HG02981 (cell line): Measurements from ENCODE around the gene PER1.

Experiments used
- ATAC-seq: cut with Tn5 transposase; IDR thresholded peaks from one replicate; pipeline ENCODE4 v1.9.1; 2021; ENCODE audit warnings: mild to moderate bottlenecking, moderate library complexity; ENCODE audit not compliant: unreplicated experiment

Gene PER1

DNA sequence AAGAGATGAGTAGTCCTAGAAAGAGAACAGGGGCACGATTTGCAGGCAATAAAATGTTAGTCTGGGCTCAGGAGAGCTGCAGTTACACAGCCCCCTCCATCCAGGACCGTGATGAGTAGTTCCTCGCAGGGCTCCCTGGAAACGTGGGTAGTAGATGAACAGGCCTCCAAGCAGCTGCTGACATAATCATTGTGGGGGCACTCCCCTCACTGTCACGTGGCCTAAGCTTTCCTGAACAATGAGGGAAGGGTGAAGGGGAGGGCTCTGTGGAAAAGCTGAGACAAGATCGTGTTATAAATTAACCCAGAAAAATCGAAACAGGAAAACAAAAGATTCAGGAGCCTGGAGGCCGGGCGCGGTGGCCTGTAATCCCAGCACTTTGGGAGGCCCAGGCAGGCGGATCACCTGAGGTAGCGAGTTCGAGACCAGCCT, 1.3 kb upstream of the PER1 start:
- no peak for ATAC-seq

DNA sequence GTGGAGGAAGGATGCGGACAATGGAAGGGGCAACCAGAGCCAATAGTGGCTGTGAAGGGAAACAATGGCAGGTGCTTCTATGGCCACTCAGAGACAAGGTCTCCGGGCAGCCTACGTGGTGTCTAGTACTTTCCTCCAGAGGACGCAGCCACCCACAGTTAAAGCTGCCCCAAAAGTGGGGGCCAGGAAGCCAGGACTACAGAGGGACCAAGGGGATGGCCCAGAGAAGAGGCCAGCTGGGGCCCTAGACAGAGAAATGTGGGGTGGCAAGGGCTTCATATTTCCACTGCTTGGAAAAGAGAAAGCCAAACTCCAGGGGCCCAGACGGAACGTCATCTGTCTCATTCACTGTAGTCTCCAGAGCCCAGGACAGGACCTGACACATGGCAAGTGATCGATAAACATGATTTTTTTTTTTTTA, 837 bp upstream of the PER1 start:
- ATAC-seq, result no peak

DNA sequence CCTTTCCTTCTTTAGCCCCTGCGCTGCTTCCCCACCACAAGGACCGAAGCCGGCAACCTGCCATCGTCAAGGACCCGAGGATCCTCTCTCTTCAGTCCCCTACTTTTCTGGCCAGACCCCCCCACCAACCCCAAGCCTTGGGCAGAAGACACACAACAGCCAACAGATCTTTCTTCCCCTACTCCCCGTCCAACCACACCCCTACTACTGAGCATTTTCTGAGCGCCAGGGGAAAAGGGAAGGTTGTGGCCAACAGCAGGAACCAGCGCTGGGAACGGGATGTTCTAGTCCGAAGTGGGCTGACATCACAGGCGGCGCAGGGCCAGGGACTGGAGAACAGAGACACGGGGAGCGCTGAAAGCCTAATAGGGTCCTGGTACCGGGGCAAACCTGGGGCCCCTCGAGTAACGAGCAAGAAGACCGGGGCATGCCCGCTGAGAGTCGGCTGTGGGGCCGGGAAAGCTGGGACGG, 528 bp downstream of the PER1 start:
- ATAC-seq, result no peak

DNA sequence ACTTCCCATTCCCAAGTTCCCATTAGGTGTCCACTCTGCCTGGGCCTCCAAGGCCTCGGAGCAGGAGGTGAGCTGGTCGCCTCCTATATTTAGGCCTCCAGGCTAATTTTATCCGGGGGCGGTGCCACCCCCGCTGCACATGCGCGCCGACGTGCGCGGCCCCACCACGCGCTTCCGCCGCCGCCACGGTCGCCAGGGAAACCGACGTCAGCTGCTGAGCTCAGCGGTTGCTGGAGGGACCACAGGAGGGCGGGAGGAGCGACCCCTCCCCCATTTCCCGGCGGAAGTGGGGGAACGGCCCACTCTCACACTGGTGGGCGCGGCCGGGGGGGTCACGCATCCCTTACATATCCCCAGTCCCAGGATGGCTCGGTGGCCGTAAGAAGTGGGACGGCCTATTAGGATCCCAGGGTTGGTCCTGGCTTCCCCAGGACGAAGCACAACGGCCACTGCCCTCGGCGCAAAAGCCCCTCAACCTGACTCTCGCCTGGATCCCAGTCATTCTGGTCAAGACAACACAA, 1.0 kb downstream of the PER1 start:
- peak; percentile 39 for ATAC-seq

DNA sequence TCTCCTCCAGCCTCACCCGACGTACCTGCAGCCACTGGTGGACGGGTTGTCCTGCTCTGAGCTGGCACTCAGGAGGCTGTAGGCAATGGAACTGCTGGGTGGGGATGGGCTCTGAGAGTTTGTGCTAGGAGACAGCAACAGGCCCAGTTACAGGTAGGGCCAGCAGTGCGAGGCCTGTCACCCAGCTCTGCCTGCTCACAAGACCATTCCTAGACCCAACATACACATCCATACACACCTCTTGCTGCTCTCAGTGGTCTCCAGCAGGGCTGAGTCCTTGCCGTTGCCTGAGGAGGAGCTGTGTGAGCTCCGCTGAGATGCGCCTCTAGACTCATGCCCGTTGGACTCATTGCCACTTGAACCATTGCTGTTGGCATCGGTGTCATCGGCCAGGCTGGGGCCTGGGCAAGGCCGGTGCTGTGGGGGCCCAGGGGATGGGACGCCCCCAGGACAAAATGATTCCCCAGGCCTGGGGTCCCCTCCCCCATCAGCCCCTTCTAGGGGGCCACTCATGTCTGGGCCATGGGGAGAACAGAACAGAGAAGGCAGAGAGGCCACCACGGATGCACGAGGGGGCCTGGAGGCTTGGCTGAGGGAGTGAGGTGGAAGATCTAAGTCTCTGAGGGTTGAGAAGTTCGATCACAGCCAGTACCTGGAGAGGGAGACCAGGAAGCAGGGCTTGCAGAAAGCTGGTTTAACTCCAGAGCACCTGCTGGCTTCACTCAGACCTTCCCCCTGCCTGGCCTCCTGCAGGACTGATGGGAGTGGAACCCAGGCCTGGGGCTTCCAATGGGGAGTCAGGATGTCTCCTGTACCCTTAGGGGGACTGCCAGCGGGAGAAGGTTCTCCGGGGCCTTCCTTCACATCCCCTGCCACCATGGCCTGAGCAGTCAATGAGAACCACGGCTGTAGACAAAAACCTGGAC, 1.7 kb downstream of the PER1 start:
- no peak for ATAC-seq

DNA sequence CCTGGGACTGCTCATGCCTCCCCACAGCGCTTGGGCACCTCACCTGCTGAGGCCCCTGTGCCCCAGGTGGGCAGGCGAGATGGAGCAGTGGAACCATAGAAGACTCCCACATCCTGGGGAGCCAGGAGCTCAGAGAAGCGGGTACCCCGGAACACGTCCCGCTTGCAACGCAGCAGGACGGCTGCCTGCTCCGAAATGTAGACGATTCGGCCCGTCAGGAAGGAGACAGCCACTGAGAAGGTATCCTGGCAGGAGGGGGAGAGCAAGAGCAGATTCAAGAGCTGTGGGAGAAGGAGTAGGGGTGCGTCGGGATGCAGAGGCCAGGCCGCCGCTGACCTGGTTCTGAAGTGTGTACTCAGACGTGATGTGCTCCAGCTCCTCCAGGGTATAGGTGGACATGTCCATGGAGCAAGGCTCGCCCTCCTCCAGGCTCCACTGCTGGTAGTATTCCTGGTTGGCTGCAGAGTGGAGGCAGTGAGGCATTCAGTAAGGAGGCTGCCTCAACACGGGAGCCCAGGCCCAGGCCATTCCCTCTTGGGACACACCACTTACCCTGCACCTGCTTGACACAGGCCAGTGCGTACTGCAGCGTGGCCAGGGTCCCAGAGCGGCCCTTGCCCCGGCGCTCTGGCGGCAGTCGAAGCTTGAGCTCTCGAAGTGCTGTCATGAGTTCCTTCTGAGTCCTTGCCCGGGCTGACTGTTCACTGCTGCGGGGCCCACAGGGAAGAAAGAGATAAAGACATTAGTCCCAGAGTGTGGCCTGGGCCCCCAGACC, 2.6 kb downstream of the PER1 start:
- no peak for ATAC-seq

DNA sequence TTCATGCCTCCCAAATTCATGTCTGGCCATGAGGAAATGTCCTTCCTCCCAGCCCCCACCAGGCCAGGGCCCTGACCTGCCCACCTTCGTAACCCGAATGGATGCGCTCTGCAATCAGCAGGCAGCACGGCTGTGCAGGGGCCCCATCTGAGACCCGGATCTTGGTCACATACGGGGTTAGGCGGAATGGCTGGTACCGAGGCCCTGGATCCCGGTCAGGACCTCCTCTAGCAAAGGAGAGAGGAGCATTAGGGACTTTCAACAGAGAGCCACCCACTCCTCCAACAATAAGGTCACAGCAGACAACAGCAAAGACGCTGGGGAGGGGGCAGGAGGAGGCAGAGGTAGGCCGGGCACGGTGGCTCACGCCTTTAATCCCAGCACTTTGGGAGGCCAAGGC, 3.6 kb downstream of the PER1 start:
- no peak for ATAC-seq

DNA sequence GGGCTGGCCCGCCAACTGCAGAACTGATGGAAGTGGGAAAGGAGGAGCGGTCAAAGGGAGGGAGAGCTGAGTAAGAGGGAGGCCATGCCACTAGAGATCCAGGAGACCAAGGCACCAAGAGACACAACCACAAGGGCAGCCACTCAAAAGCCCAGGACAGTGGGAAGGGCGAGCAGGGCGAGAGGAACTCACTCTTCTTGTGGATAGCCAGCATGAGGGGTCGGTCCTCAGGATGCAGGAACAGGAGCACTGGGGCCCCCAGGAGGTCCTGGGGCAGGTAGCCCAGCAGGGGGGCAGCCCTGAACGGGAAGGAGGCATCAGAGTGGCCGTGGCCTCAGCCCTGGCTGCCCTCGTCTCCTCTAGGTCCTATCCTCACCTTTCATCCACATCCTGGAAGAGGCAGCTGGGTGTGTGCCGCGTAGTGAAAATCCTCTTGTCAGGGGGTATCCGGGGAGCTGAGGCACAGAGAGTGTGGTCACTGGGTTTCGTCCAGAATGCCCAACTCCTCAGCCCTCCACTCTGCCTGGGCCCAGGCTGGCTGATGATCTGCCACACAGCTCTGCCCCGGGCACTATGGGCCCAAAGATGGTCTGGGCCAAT, 4.3 kb downstream of the PER1 start:
- ATAC-seq, result no peak

DNA sequence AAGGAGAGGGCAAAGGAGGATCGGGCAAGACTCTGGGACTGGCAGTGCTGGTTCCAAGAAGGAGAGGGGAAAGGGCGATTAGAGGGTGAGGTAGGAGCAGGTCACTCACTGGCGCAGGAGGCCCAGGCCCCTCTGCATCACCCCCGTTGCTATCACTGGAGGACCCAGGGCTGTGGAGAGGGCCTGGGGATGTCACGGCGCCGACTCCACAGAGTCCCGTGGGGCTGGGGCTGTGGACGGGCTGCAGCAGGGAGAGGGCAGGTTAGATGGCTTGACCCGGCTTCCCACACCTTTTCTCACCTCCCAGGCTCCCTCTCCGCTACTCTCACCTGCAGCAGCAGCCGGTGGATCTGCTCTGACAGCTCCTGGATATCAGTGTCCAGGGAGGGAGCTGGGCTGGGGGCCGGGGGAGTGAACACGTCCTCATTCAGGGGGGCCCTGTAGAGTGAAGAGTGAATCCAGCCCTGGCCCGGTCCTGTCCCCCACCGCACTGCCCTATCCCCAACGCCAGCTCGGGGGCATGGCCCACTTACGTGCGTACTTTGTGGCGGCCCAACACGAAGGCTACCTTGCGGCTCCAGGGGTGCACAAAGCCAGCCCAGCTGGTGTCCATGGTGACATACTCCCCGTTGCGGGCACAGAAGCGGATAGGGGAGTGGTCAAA, 4.9 kb downstream of the PER1 start:
- ATAC-seq, result no peak

DNA sequence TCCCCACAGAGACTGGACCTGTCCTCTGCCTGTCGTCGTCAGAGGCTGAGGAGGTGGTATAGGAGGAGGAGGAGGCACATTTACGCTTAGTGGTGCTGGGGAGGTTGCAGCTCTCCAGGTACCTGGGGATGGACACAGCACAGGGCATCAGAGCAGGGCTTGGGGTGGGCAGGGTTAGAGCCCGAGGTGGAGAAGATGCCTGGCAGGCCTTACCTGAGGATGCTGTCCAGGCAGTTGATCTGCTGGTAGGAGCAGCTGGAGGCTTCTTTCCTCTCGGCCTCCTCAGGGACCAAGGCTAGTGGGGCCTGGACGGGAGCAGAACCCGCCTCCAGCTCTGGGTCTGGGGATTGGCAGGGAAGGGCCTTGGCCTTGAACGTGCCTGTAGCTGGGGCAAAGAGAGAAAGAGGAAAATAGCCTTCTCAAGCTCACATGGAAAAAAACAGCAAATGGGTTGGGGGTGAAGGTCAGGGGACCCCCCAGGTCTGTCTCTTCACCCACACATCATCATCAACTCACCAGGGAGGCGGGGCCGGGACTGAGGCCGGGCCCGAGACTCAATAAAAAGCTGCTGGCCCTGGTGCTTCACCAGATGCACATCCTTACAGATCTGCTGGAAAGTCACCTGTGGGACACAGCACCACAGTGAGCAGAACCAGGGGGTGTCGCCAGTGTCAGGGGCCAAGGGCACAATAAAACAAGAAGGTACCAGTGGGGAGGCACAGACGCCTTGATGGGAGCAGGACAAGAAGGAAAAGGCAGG, 5.6 kb downstream of the PER1 start:
- no peak for ATAC-seq

DNA sequence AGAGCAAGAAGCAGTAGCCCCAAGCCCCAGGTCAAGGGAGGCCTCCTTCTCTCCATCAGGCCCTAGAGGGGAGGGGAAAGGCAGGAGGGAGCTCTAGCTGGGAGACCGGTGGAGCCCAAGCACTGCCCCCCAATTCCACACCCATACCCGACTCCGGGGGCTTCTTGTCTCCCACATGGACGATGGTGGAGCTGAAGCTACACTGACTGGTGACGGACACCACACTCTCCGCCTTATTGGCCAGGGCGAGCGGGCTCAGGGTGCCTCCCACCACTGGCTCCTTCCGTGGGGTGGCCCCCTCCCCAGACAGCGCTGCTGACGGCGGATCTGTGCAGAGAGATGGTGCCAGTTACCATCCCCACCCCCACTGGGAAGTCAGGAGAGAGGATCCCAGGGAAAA, 6.4 kb downstream of the PER1 start:
- ATAC-seq, result no peak

DNA sequence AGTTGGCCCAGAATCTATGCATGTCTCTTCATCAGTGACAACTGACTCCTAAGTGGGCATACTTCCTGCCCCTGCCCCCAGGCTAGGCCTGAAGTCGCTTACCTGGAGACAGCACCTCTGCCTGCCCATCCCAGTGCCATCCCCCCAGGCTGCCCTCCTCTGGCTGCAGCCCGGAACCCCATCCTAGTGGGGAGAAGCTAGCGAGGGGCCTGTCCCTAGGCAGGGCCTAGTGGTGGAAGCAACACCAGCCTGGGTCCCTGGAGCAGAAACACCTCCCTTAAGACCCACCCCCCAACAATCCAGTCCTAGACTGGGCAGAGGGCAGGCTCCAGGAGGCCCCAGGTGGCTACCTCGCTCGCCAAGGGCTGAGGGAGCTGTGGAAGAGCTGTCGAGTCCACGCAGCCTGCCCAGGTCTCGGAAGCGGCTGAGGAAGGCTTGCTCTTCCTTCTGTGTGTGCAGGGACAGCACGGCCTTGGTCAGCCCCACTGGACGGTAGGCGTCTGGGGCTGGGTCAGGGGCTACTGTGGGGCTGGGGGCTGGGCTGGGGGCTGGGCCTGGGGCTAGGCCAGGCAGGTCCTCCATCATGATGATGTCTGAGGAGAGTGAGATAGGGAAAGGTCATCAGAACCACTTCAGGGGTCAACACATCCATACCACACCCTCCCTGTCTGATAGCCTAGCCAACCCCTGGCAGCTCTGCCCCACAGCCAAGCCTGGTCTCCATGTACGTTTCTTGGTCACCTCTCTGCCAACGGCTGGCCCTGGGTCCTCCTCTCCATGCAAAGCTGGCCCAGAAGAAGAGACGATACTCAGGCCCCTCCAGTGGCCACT, 7.6 kb downstream of the PER1 start:
- ATAC-seq, result no peak

DNA sequence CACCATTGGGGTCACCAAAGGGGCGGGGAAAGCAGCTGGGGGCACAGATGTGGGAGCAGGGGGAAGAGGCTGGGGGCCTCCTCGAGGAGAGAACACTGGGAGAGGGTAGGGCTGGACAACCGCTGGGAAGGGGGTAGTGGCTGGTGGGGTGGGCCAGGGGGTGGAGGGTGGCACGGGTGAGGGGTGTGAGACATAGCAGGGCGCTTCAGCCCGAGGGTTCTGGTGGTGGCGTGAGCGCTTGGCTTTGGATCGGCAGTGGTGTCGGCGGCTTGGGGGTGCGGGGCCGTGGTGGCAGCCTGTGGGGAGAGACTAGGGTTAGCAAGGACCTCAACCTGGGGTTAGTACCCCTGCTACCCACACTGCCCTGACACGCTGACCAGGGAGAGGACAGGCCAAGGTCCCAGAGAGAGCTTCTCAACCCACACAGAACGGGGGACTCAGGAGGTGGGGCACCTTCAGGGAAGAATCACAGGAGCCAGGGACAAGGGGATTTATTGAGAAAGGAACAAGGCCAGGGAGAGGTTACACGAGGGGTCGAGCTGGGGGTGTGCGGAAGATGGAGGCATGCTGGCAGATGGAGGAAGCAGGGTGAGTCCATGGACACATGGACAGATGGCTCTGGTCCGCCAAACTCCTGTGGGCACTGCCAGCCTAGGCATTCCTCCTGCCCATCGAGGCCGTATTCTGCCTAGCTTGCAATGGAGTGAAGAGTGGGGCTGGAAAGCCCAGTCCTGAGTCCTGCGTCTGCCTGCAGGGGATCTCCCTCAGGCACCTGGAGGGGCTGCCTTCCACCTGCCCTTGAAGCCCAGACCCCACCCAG, 8.4 kb downstream of the PER1 start:
- ATAC-seq, result no peak

DNA sequence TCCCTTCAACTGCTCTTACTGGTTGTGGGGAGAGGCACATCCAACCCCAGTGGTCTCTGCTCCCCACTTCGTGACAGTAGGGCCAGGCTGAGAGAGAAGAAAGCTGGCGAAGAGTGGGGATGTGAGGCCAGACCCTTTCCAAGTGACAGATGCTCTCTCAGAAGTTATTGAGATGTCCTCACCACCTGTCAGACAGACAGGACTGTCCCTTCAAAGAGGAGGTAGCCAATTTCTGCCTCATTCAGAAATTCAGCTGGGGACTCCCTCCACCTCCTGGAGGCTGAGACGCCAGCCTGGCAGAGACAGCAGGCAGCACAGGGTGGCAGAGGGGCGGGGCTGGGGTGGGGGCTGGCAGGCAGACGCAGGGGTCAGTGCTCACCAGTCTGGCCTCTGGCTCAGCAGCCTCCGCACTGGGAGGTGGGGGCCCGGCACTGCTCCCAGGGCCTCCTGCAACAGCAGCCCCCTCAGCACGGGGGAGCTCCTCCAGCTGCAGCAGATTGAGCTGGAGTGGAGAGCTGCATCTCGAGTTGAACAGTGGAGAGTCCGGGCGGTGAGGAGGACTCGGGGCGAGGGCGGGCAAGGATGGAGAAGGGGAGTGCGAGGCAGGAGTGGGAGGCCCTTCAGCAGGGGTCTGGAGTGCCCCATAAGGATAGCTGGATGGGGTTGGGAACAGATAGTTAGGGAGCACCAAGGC, 9.2 kb downstream of the PER1 start:
- no peak for ATAC-seq

DNA sequence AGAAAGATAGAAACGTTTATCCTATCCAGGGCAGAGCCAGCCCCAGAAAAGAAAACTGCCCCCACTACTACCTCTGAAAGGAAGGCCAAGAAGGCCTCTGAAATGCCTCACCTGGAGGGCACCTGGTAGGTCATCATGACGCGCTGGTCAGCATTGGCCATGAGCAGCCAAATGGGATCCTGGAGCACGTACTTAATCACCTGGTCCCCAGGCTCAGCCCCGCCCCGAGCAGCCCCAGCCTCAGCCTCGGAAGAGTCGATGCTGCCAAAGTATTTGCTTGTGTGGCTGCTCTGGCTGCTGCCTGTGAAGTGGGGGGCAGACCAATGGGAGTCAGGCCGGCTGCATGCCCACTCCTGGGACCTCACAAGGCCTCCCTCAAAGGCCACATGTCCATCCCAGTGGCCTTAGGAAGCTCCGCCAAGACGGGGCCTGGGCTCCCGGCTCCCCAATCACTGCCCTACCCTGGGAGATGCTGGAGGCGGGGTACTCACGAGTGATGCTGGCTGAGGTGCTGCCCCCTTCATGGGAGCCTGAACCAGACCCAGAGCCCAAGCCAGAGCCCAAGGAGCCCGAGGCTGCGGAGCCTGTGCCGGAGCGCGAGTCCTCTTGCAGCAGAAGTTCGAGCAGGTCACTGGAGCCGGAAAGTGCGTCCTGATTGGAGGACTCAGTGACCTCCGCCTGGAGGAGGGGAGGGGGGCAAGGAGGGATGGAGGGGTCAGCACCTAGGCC, 9.9 kb downstream of the PER1 start:
- ATAC-seq, result no peak

DNA sequence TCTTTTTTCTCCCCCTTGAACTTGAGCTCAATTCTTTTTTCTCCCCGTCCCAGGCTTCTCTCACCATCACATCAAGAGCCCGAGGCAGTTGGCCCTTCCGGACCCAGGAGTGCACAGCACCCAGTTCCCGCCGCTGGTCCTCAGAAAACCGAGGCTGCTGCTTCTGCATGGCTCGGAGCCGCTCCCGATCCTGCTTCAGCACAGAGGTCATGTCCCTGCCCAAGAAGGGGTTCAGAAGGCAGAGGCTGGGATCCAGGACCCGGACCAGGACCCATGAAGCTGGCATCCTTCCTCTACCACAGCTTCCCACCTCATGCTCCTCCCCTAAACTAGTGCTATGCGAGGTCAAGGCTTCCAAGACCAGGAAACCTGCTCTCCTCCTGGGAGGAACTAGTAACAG, 10.5 kb downstream of the PER1 start:
- no peak for ATAC-seq

DNA sequence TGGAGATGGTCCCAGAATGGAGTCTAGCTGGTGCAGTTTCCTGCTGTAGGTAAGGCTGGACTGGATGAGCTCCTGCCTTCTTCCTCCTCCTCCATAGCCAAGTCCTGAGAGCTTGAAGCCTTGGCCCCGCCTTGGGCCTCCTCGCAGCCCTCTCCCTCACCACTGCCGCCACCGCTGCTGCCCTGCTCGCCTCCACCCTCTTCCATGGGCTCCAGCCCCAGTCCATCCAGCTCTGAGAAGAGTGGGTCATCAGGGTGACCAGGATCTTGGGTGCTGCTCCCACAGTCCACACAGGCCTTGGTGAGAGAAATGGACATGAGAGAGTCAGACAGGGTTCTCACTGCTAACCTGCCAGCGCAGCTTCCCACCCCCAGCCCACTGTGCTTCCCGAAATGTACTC, 11.2 kb downstream of the PER1 start:
- no peak for ATAC-seq
